HG02798 (cell line): ENCODE measurements around the gene TRIO.
"Not testable (repeated sequence)": the region's sequence is repeated elsewhere in the genome, so short reads cannot be mapped to it uniquely, and the experiment has no call there.

Source experiments
- ATAC-seq: cut with Tn5 transposase; IDR thresholded peaks from one replicate; pipeline ENCODE4 v1.9.1; 2021; ENCODE audit warnings: mild to moderate bottlenecking; ENCODE audit not compliant: unreplicated experiment, poor library complexity

Gene TRIO

DNA sequence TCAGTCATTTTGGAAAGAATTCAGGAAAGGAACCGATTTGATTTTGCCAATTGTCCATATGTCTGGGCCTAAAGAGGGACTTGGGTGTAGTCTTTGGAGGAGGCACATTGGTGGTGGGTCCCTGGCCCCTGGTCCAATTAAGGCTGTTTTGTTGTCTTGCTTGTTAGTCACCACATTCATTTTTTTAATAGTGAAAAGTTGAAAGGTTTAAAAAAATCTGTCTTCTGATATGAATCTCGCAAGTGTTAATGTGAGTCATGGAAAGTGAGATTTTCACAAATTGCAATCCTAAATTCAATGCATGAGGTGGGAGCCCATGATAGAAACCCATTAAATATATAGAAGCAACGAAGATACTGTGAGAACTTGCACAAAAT, 272.5 kb downstream of the TRIO start:
- no peak for ATAC-seq

DNA sequence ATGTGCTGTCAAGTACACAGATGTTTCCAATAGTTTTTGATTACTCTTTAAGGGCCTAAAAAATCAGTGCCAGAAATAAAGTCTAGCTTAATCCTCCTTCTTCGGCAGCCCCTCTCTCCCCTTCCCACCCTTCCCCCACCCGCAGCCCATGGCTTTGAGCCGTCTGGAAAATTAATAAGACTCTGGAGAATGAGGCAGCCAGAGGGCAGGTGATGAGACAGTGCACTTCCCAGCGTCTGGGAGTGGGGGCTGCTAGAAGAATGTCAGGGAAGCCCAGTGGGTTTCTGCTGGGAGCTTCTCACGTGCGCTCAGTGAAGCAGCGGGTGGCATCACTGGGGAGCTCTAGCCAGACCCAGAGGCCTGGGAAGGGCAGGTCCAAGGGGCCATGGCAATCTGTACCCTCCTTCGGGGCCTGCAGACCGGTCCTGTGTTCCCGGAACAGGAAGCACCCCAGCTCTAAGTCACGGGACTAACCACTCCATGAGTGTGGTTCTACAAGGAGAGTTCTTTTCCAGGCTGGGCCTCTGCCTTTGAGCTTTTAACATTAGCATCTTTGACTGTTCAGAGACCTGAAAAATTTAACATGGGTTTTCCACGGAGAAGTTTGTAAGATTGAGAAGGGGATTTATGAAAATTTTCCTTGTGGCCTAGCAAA, 273.6 kb downstream of the TRIO start:
- no peak for ATAC-seq

DNA sequence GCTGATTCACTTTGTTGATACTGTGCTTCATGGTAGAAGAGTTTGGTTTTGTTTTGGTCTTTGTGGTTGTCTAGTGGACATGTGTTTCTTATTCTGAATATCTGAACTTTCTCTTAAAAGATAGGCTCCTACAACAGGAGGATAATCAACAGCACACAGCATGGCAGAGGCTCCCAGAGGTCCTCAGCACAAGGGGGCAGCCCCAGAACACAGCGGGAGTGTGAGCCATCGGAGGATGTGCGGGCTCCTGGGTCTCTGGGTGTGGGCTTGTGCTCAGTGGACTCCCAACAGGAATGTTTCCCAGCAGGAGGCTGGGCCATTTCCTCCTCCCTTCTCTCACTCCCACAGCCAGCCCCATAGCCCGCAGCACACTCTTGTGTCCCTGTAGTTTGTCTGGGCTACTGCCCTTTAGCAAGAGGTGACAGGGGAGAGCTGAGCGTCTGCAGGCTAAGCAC, 274.2 kb downstream of the TRIO start:
- ATAC-seq: no peak

DNA sequence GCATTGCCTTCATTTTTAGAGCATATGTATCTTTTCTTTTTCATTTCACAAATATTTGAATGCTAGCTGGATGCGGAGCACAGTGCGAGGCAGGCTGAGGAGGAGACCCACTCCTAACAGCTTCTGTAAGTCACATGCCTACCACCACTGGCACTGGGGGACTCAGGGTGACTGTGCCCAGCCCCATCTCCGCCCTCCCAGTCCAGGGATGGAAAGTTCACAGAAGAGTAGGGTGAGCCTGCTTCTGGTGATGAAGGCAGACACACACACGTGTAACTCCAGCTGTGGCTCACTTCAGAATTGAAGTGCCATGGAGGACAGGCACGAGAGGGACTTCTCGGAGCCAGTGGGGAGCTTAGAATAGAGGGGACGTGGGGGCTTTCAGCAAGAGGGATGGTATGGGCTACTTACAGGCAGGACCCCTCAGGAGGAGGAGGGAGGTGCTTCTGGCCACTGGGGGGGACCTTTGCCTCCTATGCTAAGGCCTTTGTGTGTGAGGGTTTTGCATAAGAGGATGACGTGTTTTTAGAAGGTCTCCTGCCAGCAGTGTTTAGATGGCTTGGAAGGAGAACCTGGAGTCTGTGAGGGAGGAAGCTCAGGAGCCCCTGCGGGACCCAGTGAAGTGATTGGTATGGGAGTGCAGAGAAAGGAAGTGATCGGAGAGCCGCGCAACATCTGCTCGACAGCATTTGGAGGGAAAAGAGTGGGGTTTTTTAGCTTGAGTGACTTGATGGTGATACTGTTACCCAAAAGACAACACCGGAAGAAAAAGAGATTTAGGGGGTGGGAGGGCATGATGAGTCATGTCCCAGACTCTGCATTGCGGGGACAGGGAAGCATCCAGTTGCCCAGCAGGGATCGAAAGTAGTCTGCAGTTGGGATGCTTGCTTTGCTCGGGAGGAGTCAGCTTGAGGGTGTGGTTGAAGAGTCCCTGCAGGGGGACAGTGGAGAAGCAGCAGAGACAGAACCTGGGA, 274.9 kb downstream of the TRIO start:
- no peak for ATAC-seq

DNA sequence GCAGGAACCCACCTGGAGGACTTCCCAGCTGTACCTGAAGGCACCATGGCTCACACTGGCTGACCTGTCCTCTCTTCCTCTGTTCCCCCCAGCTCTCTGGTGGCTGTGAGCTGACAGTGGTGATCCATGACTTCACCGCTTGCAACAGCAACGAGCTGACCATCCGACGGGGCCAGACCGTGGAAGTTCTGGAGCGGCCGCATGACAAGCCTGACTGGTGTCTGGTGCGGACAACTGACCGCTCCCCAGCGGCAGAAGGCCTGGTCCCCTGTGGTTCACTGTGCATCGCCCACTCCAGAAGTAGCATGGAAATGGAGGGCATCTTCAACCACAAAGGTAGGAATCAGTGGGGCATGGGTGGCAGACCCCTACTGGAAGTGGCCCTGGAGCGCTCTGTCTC, 276.5 kb downstream of the TRIO start:
- no peak for ATAC-seq

DNA sequence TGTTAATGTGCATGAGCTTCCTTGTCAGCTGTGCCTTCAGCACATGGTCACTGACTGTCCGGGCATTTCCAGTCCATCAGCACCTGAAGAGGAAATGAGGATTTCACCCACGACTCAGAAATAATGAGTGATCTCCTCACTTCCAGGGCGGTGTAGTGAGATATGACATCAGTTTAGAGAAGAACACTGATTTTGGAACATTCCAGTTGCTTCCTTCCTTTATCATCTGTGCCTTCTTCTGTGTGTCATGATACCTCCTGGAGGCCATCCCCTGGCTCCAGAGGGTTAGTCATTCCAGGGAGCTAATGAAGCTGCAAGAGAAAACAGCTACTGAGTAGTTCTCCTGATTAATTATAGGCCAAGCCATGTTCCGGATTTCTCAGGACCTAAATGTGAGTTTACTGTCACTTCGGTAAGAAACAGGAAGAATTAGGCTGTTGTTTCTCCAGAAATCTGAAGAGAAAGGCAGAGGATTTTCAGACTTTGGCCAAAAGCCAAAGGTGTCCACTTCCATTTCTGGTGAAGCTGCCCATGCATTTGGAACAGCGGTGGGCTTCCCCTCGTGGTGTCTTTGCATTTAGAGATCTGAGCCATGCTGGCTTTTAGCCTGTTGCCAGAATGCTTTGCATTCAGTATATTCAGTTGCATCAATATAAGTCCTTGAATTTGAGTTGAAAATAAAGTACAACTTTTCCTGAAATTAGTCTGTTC, 277.1 kb downstream of the TRIO start:
- no peak for ATAC-seq

DNA sequence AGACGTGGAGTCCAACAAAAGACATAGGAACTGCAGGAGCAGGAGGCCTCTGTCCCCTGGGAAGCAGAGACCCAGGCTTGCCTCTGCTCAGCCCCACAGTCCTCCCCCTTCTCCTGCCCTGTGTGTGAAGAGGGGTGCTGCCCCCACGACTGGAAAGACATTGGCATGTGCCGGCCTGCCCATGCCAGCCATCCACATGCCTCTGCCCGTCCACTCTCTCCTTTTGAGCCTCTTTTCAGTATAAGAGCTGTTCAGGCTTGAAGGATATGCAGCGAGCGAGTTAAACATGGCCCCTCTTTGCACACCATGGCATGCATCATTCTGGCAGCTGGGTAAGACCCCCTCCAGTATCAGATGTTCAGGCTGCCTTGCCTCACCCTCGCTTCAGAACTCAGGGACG, 278.7 kb downstream of the TRIO start:
- no peak for ATAC-seq

DNA sequence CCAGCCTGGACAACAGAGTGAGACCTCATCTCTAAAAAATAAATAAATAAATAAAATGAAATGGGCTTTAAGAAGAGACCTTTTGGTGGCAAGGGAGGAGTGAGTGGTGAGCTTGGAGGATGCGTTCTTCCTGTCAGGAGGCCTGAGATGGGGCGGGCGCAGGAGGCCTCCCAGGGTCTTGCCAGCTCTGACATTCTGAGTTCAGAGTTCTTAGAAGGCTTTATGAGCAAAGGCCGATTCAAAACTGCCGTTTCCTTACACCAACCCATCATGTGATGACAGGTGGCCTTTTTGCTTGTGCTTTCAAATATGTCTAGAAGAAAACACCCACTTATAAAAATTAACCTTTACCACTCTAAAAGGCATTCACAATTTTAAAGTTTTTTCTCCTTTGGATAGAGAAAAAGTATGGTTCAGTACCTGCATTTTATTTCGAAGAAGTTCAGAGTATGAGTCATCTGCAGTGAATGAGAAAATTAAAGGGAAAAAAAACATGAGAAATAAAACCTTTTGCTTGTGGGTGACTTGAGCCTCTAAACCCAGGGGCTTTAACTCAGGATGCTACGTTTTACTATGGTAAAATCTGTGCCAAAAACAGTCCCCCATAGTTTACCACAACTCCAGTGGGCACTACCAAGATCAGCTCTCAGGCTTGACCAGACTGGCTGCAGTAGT, 281.0 kb downstream of the TRIO start:
- ATAC-seq: no peak

DNA sequence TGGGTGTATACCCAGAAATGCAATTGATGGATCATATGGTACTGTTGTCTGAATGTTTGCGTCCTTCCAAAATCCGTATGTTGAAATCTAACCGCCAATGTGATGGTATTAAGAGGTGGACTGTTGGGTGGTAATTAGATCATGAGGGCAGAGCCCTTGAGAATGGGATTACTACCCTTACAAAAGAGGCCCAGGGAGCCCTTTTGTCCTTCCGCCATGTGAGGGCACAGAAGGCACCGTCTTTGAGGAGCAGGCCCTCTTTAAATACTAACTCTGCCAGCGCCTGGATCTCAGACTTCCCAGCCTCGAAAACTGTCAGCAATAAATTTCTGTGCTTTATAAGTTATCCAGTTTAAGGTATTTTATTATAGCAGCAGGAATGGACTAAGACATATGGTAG, 282.4 kb downstream of the TRIO start:
- ATAC-seq: no peak

DNA sequence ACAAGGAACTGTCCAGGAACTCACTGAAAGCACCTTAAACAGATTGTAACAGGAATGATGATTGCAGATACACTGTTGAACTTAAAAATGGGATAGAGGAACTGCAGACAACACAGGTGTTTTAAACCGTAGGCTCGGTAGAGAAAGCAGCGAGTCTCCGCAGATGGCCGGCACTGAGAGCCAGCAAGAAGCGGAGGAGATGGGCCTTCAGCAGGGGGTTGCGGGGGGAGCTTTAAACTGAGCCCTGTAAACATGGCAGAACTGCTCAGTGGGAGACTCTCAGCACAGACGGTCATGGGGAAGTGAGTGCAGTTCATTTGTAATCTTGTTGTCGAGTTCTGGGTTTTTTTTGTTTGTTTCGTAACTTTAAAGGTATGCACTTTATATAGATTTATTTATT, 283.4 kb downstream of the TRIO start:
- ATAC-seq: no peak

DNA sequence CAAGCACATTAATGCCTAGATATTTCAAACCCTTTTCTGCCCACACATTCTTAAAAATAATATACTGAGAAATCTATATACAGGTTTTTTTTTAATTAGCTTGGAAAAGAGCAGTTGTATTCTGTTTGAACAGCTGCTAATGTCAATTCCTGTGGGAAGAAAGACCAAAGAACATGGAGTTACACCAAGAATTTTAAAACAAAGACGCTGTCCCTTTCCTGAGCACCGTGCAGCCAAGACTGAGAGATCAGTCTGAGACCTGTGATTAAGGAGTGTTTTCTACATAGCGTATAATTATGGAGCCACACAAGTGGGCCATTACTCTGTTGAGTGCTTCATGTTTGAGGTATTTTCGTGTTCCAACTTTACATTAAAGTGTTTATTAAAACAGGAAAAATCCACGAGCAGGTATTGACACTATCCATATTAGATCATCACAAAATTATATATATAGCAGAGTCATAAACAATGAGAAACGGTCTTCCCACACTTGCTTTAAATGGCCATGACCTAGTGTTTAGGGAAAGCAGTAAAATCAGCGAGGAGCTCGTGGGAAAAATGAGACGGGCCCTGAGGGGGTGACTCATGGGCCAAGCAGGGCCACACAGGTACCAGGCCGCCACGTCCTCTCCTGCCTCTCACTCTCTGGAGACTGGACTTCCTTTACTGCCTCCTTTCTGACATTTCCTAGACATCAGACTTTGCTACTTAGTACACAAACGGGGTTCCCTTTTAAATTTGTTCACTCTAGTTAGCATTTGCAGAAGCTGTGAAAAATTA, 285.4 kb downstream of the TRIO start:
- ATAC-seq: no peak

DNA sequence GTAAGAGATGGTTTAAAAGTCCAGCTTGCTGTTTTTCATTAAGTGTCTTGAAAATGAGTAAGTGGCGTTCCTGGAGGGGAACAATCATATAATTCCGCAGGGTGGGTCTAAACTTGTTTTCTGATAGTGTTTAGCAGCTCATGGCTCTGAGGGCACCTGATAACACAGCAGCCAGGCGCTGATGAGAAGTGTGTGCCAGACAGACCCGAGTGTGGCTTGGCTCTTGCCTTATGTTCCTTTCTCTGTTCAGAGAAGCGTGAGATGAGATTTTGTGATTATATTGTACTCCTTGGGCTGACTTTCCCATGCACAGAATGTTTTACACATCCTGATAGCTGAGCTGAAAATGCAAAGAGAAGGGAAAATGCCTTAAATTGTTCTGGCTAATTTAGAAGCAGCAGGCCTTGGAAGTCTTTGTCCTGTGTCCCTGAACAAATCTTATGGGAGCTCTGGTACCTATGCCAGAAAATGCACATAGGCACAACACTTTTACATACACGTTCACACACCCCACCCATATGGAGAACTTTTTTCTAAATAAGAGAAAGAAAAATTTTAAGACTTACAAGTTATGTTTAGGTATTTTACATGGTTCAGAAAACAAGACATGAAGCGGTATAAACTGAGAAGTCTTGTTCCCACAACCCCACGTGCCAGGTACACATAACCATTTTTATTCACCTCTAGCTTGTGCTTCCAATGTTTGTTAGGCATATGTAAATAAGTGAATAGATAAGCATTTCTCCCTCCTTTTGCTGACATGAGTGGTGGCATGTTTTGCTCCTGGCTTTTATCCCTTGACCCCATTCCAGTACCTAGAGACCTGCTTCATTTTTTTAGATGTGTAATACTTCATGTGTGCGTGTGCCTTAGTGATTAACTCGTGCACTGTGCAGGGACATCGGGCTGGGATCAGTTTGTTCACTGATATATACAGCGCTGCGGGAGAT, 286.2 kb downstream of the TRIO start:
- ATAC-seq: no peak

DNA sequence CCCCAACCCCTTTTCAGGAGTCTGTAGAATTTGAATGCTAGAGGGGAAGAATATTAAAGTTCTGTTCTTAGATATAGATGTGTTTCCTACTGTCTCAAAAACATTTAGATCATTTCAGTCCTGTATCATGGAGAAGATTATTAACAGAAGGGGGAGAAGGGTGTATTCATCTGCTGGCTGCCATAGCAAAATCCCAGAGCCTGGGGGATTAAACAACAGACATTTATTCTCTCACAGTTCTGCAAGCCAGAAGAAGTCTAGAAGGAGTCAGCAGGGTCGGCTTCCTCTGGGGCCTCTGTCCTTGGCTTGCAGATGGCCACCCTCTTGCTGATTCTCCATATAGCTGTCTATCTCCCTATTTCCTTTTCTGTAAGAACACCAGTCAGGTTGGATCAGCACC, 288.4 kb downstream of the TRIO start:
- no peak for ATAC-seq

DNA sequence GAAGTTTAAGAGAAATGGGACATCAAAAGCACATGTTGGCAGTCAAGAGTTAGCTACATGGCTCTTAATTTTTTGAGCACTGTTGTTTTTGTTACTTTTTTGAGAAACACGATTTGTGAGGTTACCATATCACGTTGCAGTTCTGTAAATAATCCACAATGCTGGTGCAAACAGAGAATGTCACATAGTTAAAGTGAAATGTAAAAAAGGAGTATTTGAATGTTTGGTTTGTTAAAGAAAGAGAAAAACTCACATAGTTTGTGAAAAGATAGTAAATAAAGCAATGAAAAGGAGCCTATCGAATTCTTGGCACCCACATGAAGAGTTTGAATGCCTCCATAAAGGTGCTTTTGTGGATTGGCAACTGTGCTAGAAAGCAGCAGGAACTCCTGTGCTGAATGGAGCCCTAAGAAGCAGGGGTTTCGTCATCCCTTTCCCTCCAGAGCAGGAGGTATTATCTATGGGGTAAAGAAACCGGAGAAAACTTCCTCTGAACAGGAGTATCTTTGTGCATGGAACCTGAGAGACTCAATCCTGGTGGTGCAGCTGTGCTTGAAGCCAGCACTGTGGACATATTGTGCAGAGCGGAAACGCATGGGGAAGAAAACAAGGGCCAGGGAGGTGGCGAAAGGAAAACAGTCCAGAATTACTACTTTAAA, 289.9 kb downstream of the TRIO start:
- ATAC-seq: no peak

DNA sequence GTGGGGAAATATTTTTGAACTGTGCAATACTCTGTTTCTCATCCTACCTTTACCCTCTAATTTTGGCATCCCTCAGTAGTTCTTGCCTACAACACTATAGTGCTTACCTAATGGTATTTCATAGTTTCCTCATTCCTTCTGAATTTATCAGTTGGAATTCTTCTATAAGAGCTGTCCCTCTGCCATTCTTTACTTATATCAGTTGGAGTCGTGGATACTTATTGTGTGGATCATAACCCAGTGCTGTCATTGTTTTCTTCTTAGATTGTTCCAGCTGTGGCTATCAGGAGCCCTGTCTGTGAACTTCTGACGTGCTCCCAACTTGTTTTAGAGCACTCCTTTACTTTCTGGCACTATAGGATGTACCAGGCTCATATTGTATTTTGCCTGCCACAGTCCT, 292.3 kb downstream of the TRIO start:
- no peak for ATAC-seq

DNA sequence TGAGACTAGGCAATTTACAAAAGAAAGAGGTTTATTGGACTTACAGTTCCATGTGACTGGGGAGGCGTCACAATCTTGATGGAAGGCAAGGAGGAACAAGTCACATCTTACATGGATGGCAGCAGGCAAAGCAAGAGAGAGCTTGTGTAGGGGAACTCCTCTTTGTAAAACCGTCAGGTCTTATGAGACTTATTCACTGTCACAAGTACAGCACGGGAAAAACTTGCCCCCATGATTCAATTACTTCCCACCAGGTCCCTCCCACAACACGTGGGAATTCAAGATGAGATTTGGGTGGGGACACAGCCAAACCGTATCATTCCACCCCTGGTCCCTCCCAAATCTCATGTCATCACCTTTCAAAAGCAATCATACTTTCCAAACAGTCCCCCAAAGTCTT, 293.0 kb downstream of the TRIO start:
- ATAC-seq: not testable (repeated sequence)

DNA sequence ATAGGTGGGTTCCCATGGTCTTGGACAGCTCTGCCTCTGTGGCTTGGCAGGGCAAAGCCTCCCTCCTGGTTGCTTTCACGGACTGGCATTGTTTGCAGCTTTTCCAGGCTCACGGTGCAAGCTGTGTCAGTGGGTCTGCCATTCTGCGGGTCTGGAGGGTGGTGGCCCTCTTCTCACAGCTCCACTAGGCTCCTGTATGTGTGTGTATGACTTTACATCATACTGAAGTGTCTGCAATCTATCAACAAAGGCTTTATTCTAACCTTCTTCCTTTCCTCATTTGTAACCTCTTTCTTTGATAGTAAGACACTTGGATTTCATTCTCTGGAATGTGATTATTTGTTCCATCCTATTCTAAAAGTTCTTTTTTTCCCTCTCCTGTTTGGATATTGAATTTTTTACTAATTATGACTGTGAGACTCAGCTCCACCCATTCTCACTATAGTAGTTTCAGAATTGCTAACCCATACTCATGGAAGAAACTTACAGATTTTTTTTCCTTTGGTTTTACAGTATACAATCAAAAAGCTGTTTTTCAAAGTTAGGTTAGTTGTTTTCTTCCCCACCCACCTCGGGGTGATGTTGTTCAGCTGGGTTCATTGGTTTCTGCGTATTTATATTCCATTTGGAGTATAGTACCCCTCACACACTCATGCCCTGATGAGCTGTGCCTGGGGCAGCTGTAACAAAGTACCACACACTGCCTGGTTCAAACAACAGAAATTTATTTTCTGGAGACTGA, 293.8 kb downstream of the TRIO start:
- no peak for ATAC-seq
